Ovary (tissue), 9 donors: ENCODE measurements around the gene MRPL14. TPM values are rescaled to one million over a fixed set of nuclear protein-coding genes. Genes with fewer than 3 reads are reported as not detected.

Experiments
- DNase-seq, 5 donors: peaks; one replicate each; pipeline ENCODE4 v3.0.0-alpha.2; 2019 to 2020
- H3K27ac ChIP-seq, 2 donors: fragments of 200-600 bp; one replicate each; pipeline versions ENCODE4 v1.5.1 to v1.8.0; 2019 to 2022
- H3K27me3 ChIP-seq: fragments of 200-600 bp; one replicate; pipeline ENCODE4 v1.8.0; 2022
- H3K36me3 ChIP-seq: fragments of 200-600 bp; sonication (generic); one replicate; pipeline ENCODE4 v1.5.1; 2019
- H3K4me1 ChIP-seq: one replicate; pipeline ENCODE4 v1.8.1; 2013; ENCODE audit warnings: mild to moderate bottlenecking, moderate library complexity; ENCODE audit not compliant: insufficient read depth
- H3K4me3 ChIP-seq: fragments of 200-600 bp; sonication (generic); one replicate; pipeline ENCODE4 v1.5.1; 2017
- H3K9me3 ChIP-seq, 2 donors: fragments of 200-600 bp in 1 of 2; sonication (generic) in 1 of 2; one replicate each; pipeline versions ENCODE4 v1.5.1 to v1.8.1; 2013 to 2019; ENCODE audit warnings: mild to moderate bottlenecking in 1 of 2, moderate library complexity in 1 of 2
- EP300 ChIP-seq: sonication (generic); formaldehyde crosslinking; IDR thresholded peaks from one replicate; pipeline ENCODE4 v1.6.1; 2017; ENCODE audit warnings: antibody characterized with exemption
- POLR2A ChIP-seq: fragments of 450-650 bp; IDR thresholded peaks from one replicate; pipeline ENCODE4 v1.6.1; 2017; ENCODE audit warnings: antibody characterized with exemption, mild to moderate bottlenecking, moderate library complexity
- WGBS, 3 donors: extraction: QIAGEN DNeasy Blood & Tissue Kit in 1 of 3; methylation state at CpG; one replicate each; pipeline versions ENCODE4 v1.1.5 to v1.1.7; 2013 to 2017; 5-methylcytosine and 5-hydroxymethylcytosine counted together
- intact Hi-C, 4 donors: fragments of 100-400 bp; cut with DNase I; formaldehyde crosslinking; loops; one replicate each; pipeline versions ENCODE4 v1.11.0 to v1.15.1; 2022 to 2023
- polyA plus RNA-seq, 2 donors: library from polyadenylated mRNA; stranded (reverse); fragments of 200-250 nt in 1 of 2; fragments of 350-450 nt in 1 of 2; fragmentation: Illumina TruSeq in 1 of 2; extraction: RNeasy Lipid Tissue Mini Kit (QIAGEN cat#74804) in 1 of 2; gene quantifications; one replicate each; pipeline ENCODE4 v1.2.3, GENCODE V29; 2013 to 2014
- total RNA-seq, 7 donors: library from RNA; depleted of rRNA in 2 of 7; stranded (reverse); fragments of >200 nt in 2 of 7; fragmentation: NEBNext Ultra II Directional in 3 of 7; extraction: Animal tissue kit (Norgen Biotek cat#: 25700) in 3 of 7; gene quantifications; one replicate each; pipeline versions ENCODE4 v1.1.0 to v1.2.4, GENCODE V29; 2016 to 2023
- TF ChIP-seq, protein P1 (sequence below), 3 donors: fragments of 450-650 bp in 2 of 3; fragments of 200-600 bp in 1 of 3; IDR thresholded peaks; one replicate each; pipeline versions ENCODE4 v1.5.1 to v1.8.0; 2016 to 2022; ENCODE audit warnings: antibody characterized with exemption in 3 of 3, mild to moderate bottlenecking in 1 of 3
- donor health status: DM: no; HTN: no; CAD: no; lungs with moderate emphysema.
- donor health status: DM: no; HTN: no; CAD: no.
- donor health status: Bipolar disorder and iron deficiency.
- donor health status: DM: yes; HTN: yes; CAD: no.
- donor health status: DM: no; HTN: no; CAD: no.
- donor health status: DM: yes; HTN: yes; CAD: no.

Gene MRPL14
- total and polyA plus RNA-seq, 9 donors, result 20.8 to 35.9 (median 24.6) TPM

DNA sequence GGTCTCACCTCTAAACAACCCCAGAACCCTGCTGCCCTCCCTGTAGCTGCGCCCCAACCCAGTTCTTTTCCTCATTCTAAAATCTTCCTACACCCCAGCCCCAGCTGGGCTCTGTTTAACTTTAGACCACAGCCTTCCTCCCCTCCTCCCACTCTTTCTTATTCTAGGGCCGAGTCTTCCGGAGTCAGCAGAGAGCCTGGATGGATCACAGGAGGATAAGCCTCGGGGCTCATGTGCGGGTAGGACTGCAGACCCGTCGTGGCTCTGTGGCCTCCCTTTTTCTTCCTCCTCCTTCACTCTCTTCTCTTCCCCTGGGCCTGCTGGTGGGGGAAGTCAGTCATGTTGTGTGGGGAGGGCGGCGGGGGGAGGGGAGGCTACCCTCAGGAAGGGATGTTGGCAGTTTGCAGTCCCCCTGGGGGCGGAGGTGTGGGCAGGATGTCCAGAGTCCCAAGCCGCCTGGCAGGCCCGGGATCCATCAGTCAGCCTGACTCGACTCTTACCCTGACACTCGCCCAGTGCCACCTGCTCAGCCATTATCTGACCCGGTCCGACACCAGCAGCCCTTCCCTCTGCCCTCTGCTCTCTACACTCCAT lies 39.4 kb upstream of the MRPL14 start:
- DNase-seq, result no peak
- 45 to 48% (median 47%) methylated on average over 16 of the region's 16 CpGs for WGBS, 3 donors
- H3K27ac ChIP-seq, result no peak overlapping the region

GRCh38 chr6:44166116-44166515 lies 38.9 kb upstream of the MRPL14 start:
- intact Hi-C loops, result no loop called here
- Histone ChIP-seq H3K9me3 (no peaks in the 10 kb centered on the region), H3K27me3 (no peaks in the 10 kb centered on the region), H3K4me1 (no peaks in the 10 kb centered on the region), H3K36me3 (no peaks in the 10 kb centered on the region), H3K4me3 (no peak overlapping the region), H3K27ac (no peak overlapping the region)
- 82 to 84% (median 82%) methylated on average over 7 of the region's 7 CpGs for WGBS, 3 donors
- TF ChIP-seq POLR2A (no peak), EP300 (no peak)
- TF ChIP-seq, protein P1, sequence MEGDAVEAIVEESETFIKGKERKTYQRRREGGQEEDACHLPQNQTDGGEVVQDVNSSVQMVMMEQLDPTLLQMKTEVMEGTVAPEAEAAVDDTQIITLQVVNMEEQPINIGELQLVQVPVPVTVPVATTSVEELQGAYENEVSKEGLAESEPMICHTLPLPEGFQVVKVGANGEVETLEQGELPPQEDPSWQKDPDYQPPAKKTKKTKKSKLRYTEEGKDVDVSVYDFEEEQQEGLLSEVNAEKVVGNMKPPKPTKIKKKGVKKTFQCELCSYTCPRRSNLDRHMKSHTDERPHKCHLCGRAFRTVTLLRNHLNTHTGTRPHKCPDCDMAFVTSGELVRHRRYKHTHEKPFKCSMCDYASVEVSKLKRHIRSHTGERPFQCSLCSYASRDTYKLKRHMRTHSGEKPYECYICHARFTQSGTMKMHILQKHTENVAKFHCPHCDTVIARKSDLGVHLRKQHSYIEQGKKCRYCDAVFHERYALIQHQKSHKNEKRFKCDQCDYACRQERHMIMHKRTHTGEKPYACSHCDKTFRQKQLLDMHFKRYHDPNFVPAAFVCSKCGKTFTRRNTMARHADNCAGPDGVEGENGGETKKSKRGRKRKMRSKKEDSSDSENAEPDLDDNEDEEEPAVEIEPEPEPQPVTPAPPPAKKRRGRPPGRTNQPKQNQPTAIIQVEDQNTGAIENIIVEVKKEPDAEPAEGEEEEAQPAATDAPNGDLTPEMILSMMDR (IDR thresholded peaks at IDR 0.05), result no peak
- no peak for DNase-seq

More for the DNA sequence above, 39.4 kb upstream of the MRPL14 start:
- Histone ChIP-seq H3K9me3 (no peaks in the 10 kb centered on the region), H3K4me1 (no peaks in the 10 kb centered on the region), H3K36me3 (no peaks in the 10 kb centered on the region), H3K27me3 (no peaks in the 10 kb centered on the region), H3K4me3 (no peak overlapping the region)
- TF ChIP-seq POLR2A, result no peak
- TF ChIP-seq, protein P1 (IDR thresholded peaks at IDR 0.05), result no peak
- intact Hi-C loops, result no loop called here

- DNase-seq, result no peak
- no peaks in the 10 kb centered on the region for H3K9me3 ChIP-seq
- intact Hi-C loops, result no loop called here
These were observed 35.8 kb upstream of the MRPL14 start for GRCh38 chr6:44162876-44163625.

GRCh38 chr6:44161997-44162338 lies 34.7 kb upstream of the MRPL14 start:
- no peak for DNase-seq
- TF ChIP-seq EP300 (no peak), POLR2A (no peak)
- TF ChIP-seq, protein P1 (IDR thresholded peaks at IDR 0.05), result no peak
- Histone ChIP-seq H3K9me3 (no peaks in the 10 kb centered on the region), H3K4me1 (no peaks in the 10 kb centered on the region), H3K27ac (no peak overlapping the region), H3K36me3 (no peaks in the 10 kb centered on the region), H3K4me3 (no peak overlapping the region), H3K27me3 (no peaks in the 10 kb centered on the region)
- 59 to 62% (median 61%) methylated on average over 8 of the region's 8 CpGs for WGBS, 3 donors
- intact Hi-C loops, result no loop called here

More at GRCh38 chr6:44162876-44163625, 35.8 kb upstream of the MRPL14 start:
- H3K36me3 ChIP-seq, result no peaks in the 10 kb centered on the region
- H3K27ac ChIP-seq, result no peak overlapping the region
- TF ChIP-seq POLR2A, result no peak
- TF ChIP-seq EP300, result no peak
- TF ChIP-seq, protein P1 (IDR thresholded peaks at IDR 0.05), result no peak
- no peaks in the 10 kb centered on the region for H3K4me1 ChIP-seq
- H3K4me3 ChIP-seq, result no peak overlapping the region
- H3K27me3 ChIP-seq, result no peaks in the 10 kb centered on the region
- 71 to 81% (median 79%) methylated on average over 8 of the region's 8 CpGs for WGBS, 3 donors
